Activated CD4-positive, alpha-beta T cell treated with anti-CD3 and anti-CD28 coated beads, Interleukin-2, amount 50 U/mL, for 16 hours (primary cell): ENCODE measurements around the gene TNFSF15.
A peak's percentile ranks its signal among the peaks of the same experiment; 100 is the strongest.

ENCODE experiments used
- DNase-seq: peaks from one replicate; pipeline ENCODE4 v3.0.0-alpha.2; 2020

Gene TNFSF15

GRCh38 chr9:114805670-114806525, at the start of gene TNFSF15:
Gene TNFSF15, minus strand, starts transcription at chr9:114806039. Its CDS starts 27 bp downstream, at chr9:114806012.
- peak; percentile 72 for DNase-seq

GRCh38 chr9:114855488-114855887, 49.6 kb upstream of the TNFSF15 start:
- no peak for DNase-seq

GRCh38 chr9:114854736-114855355, 49.0 kb upstream of the TNFSF15 start:
- no peak for DNase-seq

- no peak for DNase-seq
Measured at GRCh38 chr9:114853071-114853855, 47.4 kb upstream of the TNFSF15 start.

GRCh38 chr9:114852050-114852594, 46.3 kb upstream of the TNFSF15 start:
- DNase-seq = no peak

GRCh38 chr9:114851306-114851705, 45.5 kb upstream of the TNFSF15 start:
- DNase-seq = no peak

GRCh38 chr9:114850871-114851270, 45.0 kb upstream of the TNFSF15 start:
- DNase-seq = no peak

GRCh38 chr9:114849450-114849849, 43.6 kb upstream of the TNFSF15 start:
- no peak for DNase-seq

GRCh38 chr9:114847492-114848417, 41.9 kb upstream of the TNFSF15 start:
- DNase-seq = no peak

GRCh38 chr9:114845373-114845772, 39.5 kb upstream of the TNFSF15 start:
- no peak for DNase-seq

- DNase-seq = no peak
Measured at GRCh38 chr9:114844766-114845165, 38.9 kb upstream of the TNFSF15 start.

- no peak for DNase-seq
Measured at GRCh38 chr9:114837923-114838322, 32.1 kb upstream of the TNFSF15 start.

- DNase-seq = peak; percentile 26
Measured at GRCh38 chr9:114836769-114837168, 30.9 kb upstream of the TNFSF15 start.

- no peak for DNase-seq
Measured at GRCh38 chr9:114834386-114834785, 28.5 kb upstream of the TNFSF15 start.

- DNase-seq = no peak
Measured at GRCh38 chr9:114830546-114830945, 24.7 kb upstream of the TNFSF15 start.

GRCh38 chr9:114829574-114830440, 24.0 kb upstream of the TNFSF15 start:
- DNase-seq = no peak

GRCh38 chr9:114828303-114828650, 22.4 kb upstream of the TNFSF15 start:
- DNase-seq = no peak

GRCh38 chr9:114827641-114828302, 21.9 kb upstream of the TNFSF15 start:
- no peak for DNase-seq

GRCh38 chr9:114826431-114826830, 20.6 kb upstream of the TNFSF15 start:
- no peak for DNase-seq

- no peak for DNase-seq
Measured at GRCh38 chr9:114825126-114825795, 19.4 kb upstream of the TNFSF15 start.
